SK-N-SH (cell line): ENCODE measurements around the gene PTN. TPM values are rescaled to one million over a fixed set of nuclear protein-coding genes. Genes with fewer than 3 reads are reported as not detected.

Experiments
- CTCF ChIA-PET: fragments of 300-600, 350-600 bp; formaldehyde crosslinking; extraction: SDS; loops from one replicate; lab custom pipeline; 2021; lab: Yijun Ruan, JAX
- POLR2A ChIA-PET: fragments of 350-600 bp; sonication (Branson Sonifier 250); formaldehyde crosslinking; extraction: SDS; loops from one replicate; lab custom pipeline; 2020; ENCODE audit warnings: antibody characterized with exemption, inconsistent platforms; lab: Yijun Ruan, JAX
- DNase-seq: peaks from one replicate; pipeline ENCODE4 v3.0.0; 2012
- H2AFZ ChIP-seq: fragments of 200-600 bp; sonication (generic); 2 replicates; pipeline ENCODE4 v1.8.1; 2016; ENCODE audit warnings: antibody characterized with exemption, mild to moderate bottlenecking, low read depth
- H3F3A ChIP-seq: fragments of 200-600 bp; sonication (generic); replicated peaks from 2 replicates; pipeline ENCODE3; 2016; ENCODE audit warnings: antibody characterized with exemption, mild to moderate bottlenecking; ENCODE audit not compliant: insufficient read depth
- H3K27ac ChIP-seq, 2 experiments: fragments of 200-500 bp in 1 of 2; fragments of 200-600 bp in 1 of 2; sonication (Bioruptor generic) in 1 of 2; sonication (generic), shearing (Covaris generic) in 1 of 2; 2 replicates each; pipeline versions ENCODE4 v1.5.1 to v1.6.1; 2014 to 2016; ENCODE audit warnings: low read depth in 2 of 2, inconsistent platforms in 1 of 2, low read length in 1 of 2, mild to moderate bottlenecking in 1 of 2, mixed read lengths in 1 of 2
- H3K27me3 ChIP-seq: fragments of 200-600 bp; sonication (generic), shearing (Covaris generic); 2 replicates; pipeline ENCODE4 v1.6.1; 2016; ENCODE audit warnings: mixed run types; ENCODE audit not compliant: insufficient read depth
- H3K36me3 ChIP-seq, 2 experiments: fragments of 200-500 bp in 1 of 2; fragments of 200-600 bp in 1 of 2; sonication (Bioruptor generic) in 1 of 2; sonication (generic) in 1 of 2; replicated peaks in 1 of 2; 2 replicates each; pipeline versions ENCODE3 to v1.5.1; 2014 to 2016; ENCODE audit warnings: low read length in 1 of 2, mild to moderate bottlenecking in 1 of 2; ENCODE audit not compliant: insufficient read depth in 2 of 2, control insufficient read depth in 1 of 2
- H3K4me1 ChIP-seq, 2 experiments: fragments of 200-500 bp in 1 of 2; fragments of 200-600 bp in 1 of 2; sonication (Bioruptor generic) in 1 of 2; sonication (generic), shearing (Covaris generic) in 1 of 2; 2 replicates each; pipeline versions ENCODE4 v1.5.1 to v1.6.1; 2014 to 2016; ENCODE audit warnings: low read depth in 1 of 2, low read length in 1 of 2, mixed run types in 1 of 2; ENCODE audit not compliant: insufficient read depth in 2 of 2, control insufficient read depth in 1 of 2
- H3K4me2 ChIP-seq: fragments of 200-600 bp; sonication (generic), shearing (Covaris generic); 2 replicates; pipeline ENCODE4 v1.6.1; 2017; ENCODE audit warnings: mixed run types
- H3K4me3 ChIP-seq, 2 experiments: fragments of 200-500 bp in 1 of 2; fragments of 200-600 bp in 1 of 2; sonication (Bioruptor generic) in 1 of 2; sonication (generic), shearing (Covaris generic) in 1 of 2; 2 replicates each; pipeline versions ENCODE4 v1.5.1 to v1.8.1; 2014 to 2016; ENCODE audit warnings: low read depth in 2 of 2, inconsistent platforms in 1 of 2, low read length in 1 of 2, mild to moderate bottlenecking in 1 of 2, mixed read lengths in 1 of 2, moderate library complexity in 1 of 2
- H3K79me2 ChIP-seq: fragments of 200-600 bp; sonication (generic); 2 replicates; pipeline ENCODE4 v1.8.1; 2017; ENCODE audit warnings: mild to moderate bottlenecking; ENCODE audit not compliant: insufficient read depth
- H3K9ac ChIP-seq: fragments of 200-600 bp; sonication (generic); 2 replicates; pipeline ENCODE4 v1.6.1; 2017; ENCODE audit warnings: mixed run types
- H3K9me2 ChIP-seq: fragments of 200-600 bp; sonication (generic); 2 replicates; pipeline ENCODE4 v1.6.1; 2017; ENCODE audit warnings: mixed run types
- H3K9me3 ChIP-seq: fragments of 200-600 bp; sonication (generic); 2 replicates; pipeline ENCODE4 v1.6.1; 2017; ENCODE audit warnings: mixed run types, mild to moderate bottlenecking, moderate library complexity
- H4K20me1 ChIP-seq: fragments of 200-600 bp; sonication (generic); 2 replicates; pipeline ENCODE4 v1.6.1; 2017; ENCODE audit warnings: mild to moderate bottlenecking, mixed run types; ENCODE audit not compliant: insufficient read depth
- EZH2phosphoT487 ChIP-seq: fragments of 200-600 bp; sonication (generic); IDR thresholded peaks from 2 replicates; pipeline ENCODE4 v1.6.1; 2017; ENCODE audit warnings: low read depth, mixed run types, mild to moderate bottlenecking, antibody characterized with exemption, moderate library complexity, borderline replicate concordance
- FOSL2 ChIP-seq: IDR thresholded peaks from 2 replicates; pipeline ENCODE4 v1.4.0; 2012; ENCODE audit warnings: low read depth, mild to moderate bottlenecking, moderate library complexity, borderline replicate concordance
- FOXM1 ChIP-seq: IDR thresholded peaks from 2 replicates; pipeline ENCODE4 v1.4.0; 2012; ENCODE audit warnings: low read depth, mild to moderate bottlenecking
- GATA2 ChIP-seq: sonication (generic); formaldehyde crosslinking; IDR thresholded peaks from 2 replicates; pipeline ENCODE4 v1.5.0; 2020; ENCODE audit warnings: mild to moderate bottlenecking, missing genetic modification reagents
- JUND ChIP-seq: IDR thresholded peaks from 2 replicates; pipeline ENCODE4 v1.4.0; 2012
- MEF2A ChIP-seq: IDR thresholded peaks from 2 replicates; pipeline ENCODE4 v1.4.0; 2012; ENCODE audit warnings: low read depth, borderline replicate concordance
- MXI1 ChIP-seq: IDR thresholded peaks from 2 replicates; pipeline ENCODE4 v1.6.1; 2012; ENCODE audit warnings: mild to moderate bottlenecking, low read depth, low read length, improper control_type of control experiment
- RAD21 ChIP-seq: IDR thresholded peaks from 2 replicates; pipeline ENCODE4 v1.6.1; 2012; ENCODE audit warnings: mild to moderate bottlenecking, low read length
- RCOR1 ChIP-seq: fragments of 150-350 bp; IDR thresholded peaks from 2 replicates; pipeline ENCODE4 v1.6.1; 2017; ENCODE audit warnings: antibody characterized with exemption, low read length
- SIN3A ChIP-seq: IDR thresholded peaks from 2 replicates; pipeline ENCODE4 v1.6.1; 2012; ENCODE audit warnings: low read depth, mild to moderate bottlenecking, low read length, moderate library complexity, borderline replicate concordance
- SMC3 ChIP-seq: IDR thresholded peaks from 2 replicates; pipeline ENCODE4 v1.6.1; 2012; ENCODE audit warnings: low read depth, low read length, improper control_type of control experiment
- TCF12 ChIP-seq: IDR thresholded peaks from 2 replicates; pipeline ENCODE4 v1.4.0; 2012
- TEAD4 ChIP-seq: IDR thresholded peaks from 2 replicates; pipeline ENCODE4 v1.4.0; 2012; ENCODE audit warnings: mild to moderate bottlenecking, borderline replicate concordance; ENCODE audit not compliant: insufficient read depth
- YY1 ChIP-seq: IDR thresholded peaks from 2 replicates; pipeline ENCODE4 v1.4.0; 2012; ENCODE audit warnings: low read depth, mild to moderate bottlenecking
- WGBS: methylation state at CpG from one replicate; pipeline ENCODE4 v1.1.6; 2017; ENCODE audit warnings: low lambda C conversion rate; 5-methylcytosine and 5-hydroxymethylcytosine counted together
- polyA plus RNA-seq, 3 experiments: library from polyadenylated mRNA; depleted of rRNA; stranded (reverse); fragments of >200 nt; gene quantifications; 2 replicates each; pipeline ENCODE4 v1.2.3, GENCODE V29; 2012
- TF ChIP-seq, protein P1 (sequence below): IDR thresholded peaks from 2 replicates; pipeline ENCODE4 v1.4.0; 2012; ENCODE audit warnings: low read depth
- TF ChIP-seq, protein P2 (sequence below): IDR thresholded peaks from 2 replicates; pipeline ENCODE4 v1.6.1; 2012; ENCODE audit warnings: mild to moderate bottlenecking, low read depth, low read length, moderate library complexity
- TF ChIP-seq, protein P3 (sequence below): fragments of 150-350 bp; IDR thresholded peaks from 2 replicates; pipeline ENCODE4 v1.6.1; 2016; ENCODE audit warnings: mild to moderate bottlenecking, low read depth, low read length

Gene PTN
- polyA plus RNA-seq, 1 of the 3 experiments (the other 2 are of a cell fraction): 23.7 TPM

DNA sequence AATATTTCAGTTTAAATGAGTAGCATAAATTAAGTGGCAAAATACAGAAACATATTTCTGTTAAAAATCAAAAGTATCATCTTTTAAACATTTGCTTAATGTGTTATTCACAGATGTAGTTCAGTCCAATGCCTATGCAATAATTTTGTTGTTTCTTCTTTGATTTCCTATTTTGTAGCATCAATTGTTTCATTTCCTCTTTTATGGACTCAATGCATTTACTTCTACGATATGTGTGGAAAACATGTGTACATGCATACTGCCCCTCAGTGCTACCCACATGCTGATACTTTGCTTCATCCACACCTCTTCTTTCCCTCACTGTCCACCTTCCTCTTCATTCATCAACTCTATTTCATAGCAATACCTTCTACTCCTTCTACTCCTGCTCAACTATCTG lies 108.1 kb downstream of the PTN start:
- peaks cover 0 to 12% of the 10 kb centered on the region in 2 experiments; a peak in 2 of 4 replicates for H3K4me1 ChIP-seq
- TF ChIP-seq SMC3: no peak
- TF ChIP-seq RCOR1: no peak
- no peaks in the 10 kb centered on the region for H3K27me3 ChIP-seq
- H3K79me2 ChIP-seq: no peaks in the 10 kb centered on the region
- H4K20me1 ChIP-seq: no peaks in the 10 kb centered on the region
- no peak overlapping the region for H3K4me3 ChIP-seq
- CTCF ChIA-PET: interaction anchor here (1.7 kb wide), 1 partner anchor 66 kb away, joined by 5 read pairs; no protein-coding TSS in a partner anchor
- no peak overlapping the region for H3K27ac ChIP-seq
- 80% methylated on average over 1 of the region's 1 CpG for WGBS
- no peak overlapping the region for H3K9ac ChIP-seq
- no peak overlapping the region for H2AFZ ChIP-seq
- POLR2A ChIA-PET: no interaction called here
- no peaks in the 10 kb centered on the region for H3K36me3 ChIP-seq
- H3F3A ChIP-seq: no peaks in the 10 kb centered on the region
- no peaks in the 10 kb centered on the region for H3K9me3 ChIP-seq
- no peak overlapping the region for H3K4me2 ChIP-seq
- DNase-seq: no peak
- no peaks in the 10 kb centered on the region for H3K9me2 ChIP-seq

DNA sequence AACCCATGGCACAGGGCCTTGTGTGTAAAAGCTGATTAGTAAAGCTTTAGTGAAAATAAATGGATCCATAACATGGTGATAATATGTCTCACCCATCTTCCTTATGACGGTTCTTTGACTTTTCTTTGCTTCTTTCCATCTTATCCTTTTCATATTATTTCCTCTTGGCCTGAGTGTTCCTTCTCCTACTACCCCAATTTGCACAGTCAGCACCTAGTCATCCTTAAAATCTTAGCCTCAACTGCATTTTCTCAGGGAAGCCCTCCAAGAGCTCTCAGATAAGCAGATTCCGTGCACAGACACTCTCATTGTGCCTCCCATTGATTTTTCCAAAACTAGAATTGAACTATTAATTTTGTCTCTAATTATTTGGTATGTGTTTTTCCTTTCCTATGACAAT lies 112.4 kb downstream of the PTN start:
- Histone ChIP-seq H3K27ac (no peak overlapping the region), H4K20me1 (no peaks in the 10 kb centered on the region), H3K9me2 (no peaks in the 10 kb centered on the region), H3K9ac (no peak overlapping the region), H3K9me3 (no peaks in the 10 kb centered on the region), H3K4me2 (no peak overlapping the region), H3K27me3 (no peaks in the 10 kb centered on the region), H2AFZ (no peak overlapping the region), H3K4me1 (peaks cover 0 to 10% of the 10 kb centered on the region in 2 experiments; a peak in 2 of 4 replicates), H3K4me3 (no peak overlapping the region), H3K36me3 (no peaks in the 10 kb centered on the region), H3F3A (no peaks in the 10 kb centered on the region), H3K79me2 (no peaks in the 10 kb centered on the region)
- WGBS: 54% methylated on average over 2 of the region's 2 CpGs
- TF ChIP-seq, protein P1, sequence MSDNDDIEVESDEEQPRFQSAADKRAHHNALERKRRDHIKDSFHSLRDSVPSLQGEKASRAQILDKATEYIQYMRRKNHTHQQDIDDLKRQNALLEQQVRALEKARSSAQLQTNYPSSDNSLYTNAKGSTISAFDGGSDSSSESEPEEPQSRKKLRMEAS: no peak
- TF ChIP-seq GATA2 (CRISPR knock-in tag) (no peak), MEF2A (no peak), EZH2phosphoT487 (no peak), JUND (no peak), RAD21 (no peak), TEAD4 (no peak), FOXM1 (no peak), TCF12 (no peak), FOSL2 (no peak), MXI1 (no peak), YY1 (no peak), SIN3A (no peak)
- TF ChIP-seq, protein P2, sequence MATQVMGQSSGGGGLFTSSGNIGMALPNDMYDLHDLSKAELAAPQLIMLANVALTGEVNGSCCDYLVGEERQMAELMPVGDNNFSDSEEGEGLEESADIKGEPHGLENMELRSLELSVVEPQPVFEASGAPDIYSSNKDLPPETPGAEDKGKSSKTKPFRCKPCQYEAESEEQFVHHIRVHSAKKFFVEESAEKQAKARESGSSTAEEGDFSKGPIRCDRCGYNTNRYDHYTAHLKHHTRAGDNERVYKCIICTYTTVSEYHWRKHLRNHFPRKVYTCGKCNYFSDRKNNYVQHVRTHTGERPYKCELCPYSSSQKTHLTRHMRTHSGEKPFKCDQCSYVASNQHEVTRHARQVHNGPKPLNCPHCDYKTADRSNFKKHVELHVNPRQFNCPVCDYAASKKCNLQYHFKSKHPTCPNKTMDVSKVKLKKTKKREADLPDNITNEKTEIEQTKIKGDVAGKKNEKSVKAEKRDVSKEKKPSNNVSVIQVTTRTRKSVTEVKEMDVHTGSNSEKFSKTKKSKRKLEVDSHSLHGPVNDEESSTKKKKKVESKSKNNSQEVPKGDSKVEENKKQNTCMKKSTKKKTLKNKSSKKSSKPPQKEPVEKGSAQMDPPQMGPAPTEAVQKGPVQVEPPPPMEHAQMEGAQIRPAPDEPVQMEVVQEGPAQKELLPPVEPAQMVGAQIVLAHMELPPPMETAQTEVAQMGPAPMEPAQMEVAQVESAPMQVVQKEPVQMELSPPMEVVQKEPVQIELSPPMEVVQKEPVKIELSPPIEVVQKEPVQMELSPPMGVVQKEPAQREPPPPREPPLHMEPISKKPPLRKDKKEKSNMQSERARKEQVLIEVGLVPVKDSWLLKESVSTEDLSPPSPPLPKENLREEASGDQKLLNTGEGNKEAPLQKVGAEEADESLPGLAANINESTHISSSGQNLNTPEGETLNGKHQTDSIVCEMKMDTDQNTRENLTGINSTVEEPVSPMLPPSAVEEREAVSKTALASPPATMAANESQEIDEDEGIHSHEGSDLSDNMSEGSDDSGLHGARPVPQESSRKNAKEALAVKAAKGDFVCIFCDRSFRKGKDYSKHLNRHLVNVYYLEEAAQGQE: no peak
- TF ChIP-seq, protein P3, sequence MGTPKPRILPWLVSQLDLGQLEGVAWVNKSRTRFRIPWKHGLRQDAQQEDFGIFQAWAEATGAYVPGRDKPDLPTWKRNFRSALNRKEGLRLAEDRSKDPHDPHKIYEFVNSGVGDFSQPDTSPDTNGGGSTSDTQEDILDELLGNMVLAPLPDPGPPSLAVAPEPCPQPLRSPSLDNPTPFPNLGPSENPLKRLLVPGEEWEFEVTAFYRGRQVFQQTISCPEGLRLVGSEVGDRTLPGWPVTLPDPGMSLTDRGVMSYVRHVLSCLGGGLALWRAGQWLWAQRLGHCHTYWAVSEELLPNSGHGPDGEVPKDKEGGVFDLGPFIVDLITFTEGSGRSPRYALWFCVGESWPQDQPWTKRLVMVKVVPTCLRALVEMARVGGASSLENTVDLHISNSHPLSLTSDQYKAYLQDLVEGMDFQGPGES: no peak
- ChIA-PET POLR2A (no interaction called here), CTCF (no interaction called here)
- no peak for DNase-seq
